Measurements from ENCODE around the gene PSMD3.

PSMD3 gene

DNA sequence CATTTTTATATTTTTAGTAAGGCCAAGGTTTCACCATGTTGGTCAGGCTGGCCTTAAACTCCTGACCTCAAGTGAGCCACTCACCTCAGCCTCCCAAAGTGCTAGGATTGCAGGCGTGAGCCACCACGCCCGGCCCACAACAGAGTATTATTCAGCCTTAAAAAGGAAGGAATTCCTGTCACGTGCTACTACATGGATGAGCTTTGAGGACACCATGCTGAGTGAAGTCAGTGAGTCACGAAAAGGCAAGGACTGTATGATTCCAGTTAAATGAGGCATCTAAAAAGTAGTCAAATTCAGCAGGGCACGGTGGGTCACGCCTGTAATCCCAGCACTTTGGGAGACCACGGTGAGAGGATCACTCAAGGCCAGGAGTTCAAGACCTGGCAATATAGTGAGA is 44.3 kb downstream of the PSMD3 start:
- DNase-seq = no peak

DNA sequence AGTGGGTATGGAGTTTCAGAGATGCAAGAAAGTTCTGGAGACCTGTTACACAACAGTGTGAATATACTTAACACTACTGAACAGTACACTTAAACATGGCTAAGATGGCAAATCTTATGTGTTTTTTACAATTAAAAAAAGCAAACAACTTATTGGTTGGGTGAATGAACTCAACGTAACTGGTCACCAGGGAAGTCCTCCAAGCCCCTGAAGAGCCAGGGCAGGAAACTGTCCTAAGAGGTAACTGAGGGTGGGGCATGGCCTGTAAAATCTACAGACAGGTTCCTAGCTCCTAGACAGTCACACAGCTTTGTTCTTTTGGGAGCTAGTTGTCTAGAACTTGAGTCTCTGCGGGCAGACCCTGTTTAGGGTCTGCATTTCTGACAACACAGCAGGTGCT is 45.0 kb downstream of the PSMD3 start:
- no peak for DNase-seq

DNA sequence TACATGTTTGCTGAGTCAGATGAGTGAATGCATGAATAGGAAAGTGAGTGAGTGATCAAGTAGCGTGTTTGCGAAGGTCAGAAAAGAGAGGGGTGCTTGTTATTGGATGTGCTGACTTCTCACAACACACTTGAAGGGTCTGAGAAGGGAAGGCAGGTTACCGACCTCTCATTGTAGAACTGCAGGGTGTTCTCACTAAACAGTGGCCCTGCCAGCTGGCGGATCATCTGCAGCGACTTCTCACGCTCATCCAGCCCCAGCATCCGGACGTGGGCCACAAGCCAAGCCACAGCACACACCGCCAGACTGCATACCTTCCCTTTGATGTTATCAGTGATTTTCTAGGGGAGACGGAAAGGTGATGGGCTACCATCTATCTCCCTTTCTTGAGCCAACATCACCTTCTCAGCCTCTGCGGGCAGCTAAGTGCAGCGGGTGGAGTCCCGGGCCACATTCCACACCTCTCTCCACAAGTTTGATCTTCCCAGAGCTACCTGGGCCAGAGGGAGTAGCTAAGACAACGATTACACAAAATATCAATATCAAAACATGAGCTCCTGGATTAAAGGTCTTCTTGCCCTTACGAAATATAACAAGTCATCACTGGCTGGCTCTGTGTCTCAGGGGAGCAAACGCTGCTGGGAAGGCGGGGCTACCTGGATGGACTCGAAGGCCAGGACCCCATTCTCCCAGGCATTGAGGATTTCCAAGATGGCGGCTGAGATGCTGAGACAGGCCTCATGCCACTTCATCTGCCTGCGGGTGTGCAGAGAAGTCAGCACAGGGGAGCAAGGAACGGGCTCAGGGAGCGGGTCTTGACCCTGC is 45.6 kb downstream of the PSMD3 start:
- DNase-seq = no peak

DNA sequence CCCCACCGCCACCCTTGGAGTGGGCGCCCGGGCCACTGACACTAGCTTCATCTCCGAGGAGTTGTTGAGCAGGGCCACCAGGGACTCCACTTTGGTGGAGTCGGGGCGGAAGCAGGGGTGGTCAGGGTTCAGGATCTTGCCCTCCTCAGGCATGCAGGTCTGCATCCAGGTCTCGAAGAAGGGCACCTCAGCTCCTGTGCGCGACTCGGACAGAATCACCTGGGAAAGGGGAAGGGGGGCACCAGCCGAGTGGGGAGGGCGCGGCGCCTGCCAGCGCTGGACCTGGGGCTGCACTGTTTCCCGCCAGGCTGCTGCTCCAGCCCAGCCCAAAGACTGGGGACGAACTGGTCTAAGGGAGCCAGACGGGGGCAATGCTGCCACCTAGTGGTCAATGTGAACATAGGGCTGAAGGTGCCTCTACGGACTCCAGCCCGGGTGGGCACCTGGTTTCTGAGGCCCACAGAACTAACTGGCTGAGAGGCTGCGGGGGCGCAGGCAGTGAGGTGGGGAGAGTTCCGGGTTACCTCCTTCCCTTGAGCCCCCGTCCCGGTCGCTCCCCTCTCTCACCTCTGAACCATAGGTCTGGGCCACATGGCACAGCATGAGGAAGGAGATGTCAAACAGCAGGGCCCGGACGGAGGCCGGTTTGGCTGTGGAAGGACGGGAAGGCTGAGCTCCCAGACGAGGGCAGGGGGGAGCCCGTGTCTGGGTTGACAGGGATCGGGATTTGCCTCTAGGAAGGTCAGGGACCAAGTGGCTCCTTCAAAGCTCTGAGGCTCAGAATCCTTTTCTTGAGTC is 46.4 kb downstream of the PSMD3 start:
- peak; percentile 44 for DNase-seq

DNA sequence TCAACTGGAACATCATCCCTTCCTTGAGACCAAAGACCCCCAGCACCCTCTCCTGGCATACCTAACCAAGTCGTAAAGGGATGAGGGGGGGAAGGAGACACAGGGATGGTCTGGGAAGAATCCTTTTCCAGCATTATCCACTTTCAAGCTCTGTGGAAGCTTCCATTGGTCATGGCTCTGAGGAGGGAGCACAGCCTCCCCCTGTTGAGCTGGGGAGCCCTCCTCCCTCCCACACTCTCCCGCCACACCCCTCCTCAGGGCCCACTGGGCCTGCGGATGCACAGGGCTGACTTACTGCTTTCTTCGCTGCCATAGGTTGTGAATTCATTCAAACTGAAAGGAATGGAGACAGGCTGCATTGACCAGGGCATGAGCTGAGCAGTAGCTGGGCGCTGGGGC is 47.0 kb downstream of the PSMD3 start:
- DNase-seq = no peak

DNA sequence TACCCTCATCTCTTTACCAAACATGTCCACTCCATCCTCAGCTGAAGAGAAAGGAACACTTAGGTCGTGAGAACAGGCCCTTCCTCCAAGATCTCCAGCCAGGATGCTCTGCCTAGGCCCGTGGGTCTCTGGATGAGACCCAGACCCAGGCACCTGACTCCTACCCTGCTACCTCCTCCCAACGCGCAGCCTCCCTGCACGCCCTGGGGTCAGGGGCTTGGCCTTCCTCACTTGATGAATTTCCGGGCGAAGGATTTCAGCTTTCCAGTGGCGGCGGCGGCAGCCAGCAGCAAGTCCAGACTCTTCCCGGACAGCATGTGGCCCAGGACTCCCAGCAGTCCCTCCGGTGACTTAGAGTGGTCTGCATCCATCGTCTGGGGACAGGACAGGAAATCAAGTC is 48.0 kb downstream of the PSMD3 start:
- DNase-seq = no peak

DNA sequence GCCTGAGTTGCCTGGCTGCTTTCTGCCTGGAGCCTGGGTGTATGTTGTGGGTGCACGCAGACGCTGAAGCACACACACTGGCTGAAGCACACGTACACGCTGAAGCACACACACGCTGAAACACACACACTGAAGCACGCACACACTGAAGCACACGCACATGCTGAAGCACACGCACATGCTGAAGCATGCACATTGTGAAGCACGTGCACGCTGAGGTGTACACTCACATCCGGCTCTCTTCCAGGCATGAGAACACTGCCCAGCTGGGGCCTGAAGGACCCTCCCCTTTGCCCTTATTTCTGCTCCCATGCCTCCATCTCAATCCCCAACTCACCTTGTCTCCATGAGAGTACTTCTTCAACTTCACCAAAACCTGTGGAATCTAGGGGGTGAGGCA is 51.1 kb downstream of the PSMD3 start:
- no peak for DNase-seq

DNA sequence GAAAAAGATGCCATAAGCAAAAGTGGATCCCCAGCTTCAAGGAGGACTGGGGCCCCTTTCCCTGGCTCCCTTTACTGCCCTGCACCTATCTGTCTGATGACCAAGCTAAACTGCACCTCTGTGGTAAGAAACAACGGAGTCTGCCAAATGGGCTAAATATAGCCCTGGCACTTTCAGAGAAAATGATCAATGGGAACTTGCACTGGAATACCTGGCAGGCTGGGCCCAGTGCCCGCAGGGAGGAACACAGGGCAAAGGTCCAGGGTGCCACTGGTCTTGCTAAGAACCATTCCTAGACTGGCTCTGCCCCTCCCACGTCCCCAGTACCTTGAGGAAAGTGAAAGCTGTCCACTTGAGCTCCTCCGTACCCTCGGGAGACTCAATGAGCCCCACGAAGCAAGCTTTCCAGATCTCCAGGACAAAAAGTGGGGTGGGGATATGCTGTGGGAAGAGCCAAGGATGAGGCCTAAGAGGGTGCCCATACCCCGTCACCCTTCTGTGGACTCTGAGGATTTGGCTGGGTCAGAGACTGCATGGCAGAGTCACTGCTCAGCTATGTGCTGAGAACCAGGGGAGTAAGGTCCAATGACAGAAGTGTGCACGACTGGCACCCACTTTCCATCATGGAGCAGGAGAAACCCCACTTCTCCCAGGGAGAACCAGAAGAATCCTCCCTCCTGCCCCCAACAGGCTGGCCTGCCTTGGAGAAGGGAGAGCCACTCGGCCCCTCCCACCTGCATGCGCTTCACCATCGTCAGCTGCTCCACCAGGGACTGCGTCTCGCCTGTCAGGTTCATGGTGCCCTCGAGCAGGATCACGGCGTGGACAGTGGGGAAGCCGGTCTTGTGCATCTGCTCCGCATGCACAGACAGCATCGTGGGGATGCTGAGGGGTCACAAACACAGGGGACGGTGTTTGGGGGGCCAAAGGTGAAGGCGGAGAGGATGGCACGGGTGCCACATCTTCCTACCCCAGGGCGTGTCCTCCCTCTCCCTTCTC is 52.0 kb downstream of the PSMD3 start:
- DNase-seq = no peak

DNA sequence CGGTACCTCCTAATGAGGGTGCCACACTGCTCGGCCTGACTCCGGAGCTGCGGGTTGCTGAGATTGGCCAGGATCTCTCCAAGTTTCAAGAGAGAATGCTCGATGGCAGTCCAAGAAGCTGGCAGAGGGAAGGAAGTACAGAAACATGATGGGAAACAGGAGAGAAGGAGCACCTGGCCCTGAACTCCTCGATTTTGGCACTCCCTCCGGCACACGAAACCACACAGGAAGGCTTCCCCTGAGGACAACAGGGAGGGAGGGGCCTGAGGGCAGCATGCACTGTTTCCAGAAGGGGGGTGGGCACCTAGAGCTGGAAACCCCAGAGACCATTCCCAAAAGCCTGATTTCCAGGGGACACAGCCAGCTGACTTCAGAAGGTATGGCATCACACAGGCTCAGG is 52.7 kb downstream of the PSMD3 start:
- DNase-seq = no peak

DNA sequence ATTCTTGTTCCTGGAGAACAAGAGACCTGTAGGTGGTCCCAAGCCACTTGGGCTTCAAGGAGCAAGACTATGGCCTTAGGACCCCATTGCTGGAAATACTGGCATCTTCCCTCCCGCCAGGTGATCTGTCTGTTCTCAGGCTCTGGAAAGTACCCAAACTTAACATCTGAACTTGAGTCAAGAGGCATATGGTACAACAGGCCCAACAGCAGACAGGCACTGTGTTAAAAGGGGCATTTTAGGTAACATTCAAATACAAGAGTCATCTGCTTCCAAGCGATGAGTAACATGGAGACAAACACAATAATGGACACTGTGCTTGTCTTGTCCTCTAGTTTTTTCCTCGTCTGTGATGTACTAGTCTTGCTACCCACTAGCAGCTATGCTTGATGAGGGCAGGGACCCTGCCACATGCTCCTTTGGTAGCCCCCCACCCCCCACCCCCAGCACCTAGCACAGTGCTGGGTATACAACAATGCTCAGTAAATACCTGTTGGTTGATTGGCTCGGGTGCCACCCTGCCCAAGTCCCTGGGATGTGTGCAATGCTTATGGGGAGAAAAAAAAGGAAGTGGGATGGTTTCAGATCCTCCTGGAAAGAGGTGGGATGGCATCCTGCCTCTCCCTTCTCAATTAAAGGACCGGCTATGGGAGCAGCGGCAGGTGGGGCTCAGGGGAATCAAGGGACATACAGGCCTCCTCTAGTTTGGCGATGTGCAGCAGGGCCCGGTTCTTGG is 54.0 kb downstream of the PSMD3 start:
- DNase-seq = no peak

DNA sequence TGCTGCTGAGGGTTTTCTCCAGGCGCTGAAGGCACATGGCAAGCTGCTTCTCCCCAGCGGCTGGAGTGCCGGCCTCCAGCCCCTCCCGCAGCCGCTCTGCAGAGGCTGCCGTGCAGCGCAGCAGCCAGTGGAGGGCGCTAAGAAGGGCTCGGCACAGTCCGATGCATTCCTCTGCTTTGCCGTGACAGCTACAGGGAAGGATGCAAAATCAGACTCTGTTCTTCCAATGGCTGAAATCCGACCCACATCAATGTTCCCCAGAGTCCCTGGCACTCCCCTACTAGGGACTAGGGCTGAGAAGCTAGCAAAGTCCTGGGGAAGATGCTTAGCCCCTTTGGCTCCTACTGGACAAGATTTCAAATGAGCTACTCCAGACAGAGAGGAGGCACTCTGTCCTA is 54.6 kb downstream of the PSMD3 start:
- no peak for DNase-seq

DNA sequence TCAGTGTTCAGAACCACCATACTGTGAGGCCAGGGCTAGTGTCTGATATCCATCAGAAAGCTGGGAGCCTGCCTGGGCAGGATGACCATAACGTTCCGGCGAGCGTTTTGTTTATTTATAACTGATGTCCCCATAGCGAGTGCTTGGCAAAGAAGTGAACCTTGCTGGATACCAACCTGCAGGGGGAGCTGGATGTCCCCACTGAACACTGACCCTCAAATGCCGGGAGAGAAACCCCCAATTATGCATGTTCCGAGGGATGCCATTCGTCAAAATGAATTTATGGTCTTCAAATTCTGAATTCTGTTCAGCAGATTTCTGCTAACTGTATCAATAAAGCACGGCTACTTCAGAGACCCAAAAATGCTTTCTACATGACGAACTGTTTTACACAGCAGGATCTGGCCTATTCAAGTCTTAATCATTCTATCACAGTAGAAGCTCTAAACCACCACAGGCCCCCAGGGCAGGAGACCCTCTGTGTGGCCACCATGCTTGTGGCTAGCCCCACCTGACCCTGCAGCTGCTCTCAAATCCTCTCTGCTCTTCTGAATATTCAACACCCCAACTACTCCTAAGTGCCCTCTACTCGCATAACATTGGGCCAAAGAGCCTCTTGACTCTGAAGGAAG is 58.4 kb downstream of the PSMD3 start:
- no peak for DNase-seq

DNA sequence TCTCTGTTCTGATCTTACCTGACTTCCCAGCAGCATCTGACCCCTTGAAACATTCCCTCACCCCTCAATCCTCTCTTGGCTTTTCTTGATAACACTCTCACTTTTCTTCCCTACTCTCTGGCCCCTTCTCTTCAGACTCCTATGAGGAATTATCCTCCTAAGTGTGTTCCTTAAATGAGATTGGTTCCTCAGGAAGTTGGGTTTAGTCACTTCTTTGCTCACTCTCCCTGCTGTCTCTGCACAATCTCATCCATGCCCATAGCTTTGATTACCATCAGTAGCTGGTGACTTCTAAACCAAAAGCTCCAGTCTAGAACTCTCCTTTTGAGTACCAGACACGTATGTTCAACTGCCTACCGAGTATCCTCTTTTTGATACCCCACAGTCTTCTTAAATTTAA is 60.6 kb downstream of the PSMD3 start:
- DNase-seq = no peak

Data from NK-92 treated with Interleukin-12 subunit alpha and Interleukin-12 subunit beta, amount 100 ng/mL, for 24 hours (cell line).